Panc1 (cell line): ENCODE data around the gene PAX5.

Source experiments
- POLR2AphosphoS5 ChIP-seq: IDR thresholded peaks from 2 replicates; pipeline ENCODE4 v1.6.1; 2012; ENCODE audit warnings: mild to moderate bottlenecking, low read depth, low read length, moderate library complexity
- TF ChIP-seq, protein P1 (sequence below): fragments of 450-650 bp; IDR thresholded peaks from 2 replicates; pipeline ENCODE4 v1.5.1; 2017; ENCODE audit warnings: mild to moderate bottlenecking

DNA sequence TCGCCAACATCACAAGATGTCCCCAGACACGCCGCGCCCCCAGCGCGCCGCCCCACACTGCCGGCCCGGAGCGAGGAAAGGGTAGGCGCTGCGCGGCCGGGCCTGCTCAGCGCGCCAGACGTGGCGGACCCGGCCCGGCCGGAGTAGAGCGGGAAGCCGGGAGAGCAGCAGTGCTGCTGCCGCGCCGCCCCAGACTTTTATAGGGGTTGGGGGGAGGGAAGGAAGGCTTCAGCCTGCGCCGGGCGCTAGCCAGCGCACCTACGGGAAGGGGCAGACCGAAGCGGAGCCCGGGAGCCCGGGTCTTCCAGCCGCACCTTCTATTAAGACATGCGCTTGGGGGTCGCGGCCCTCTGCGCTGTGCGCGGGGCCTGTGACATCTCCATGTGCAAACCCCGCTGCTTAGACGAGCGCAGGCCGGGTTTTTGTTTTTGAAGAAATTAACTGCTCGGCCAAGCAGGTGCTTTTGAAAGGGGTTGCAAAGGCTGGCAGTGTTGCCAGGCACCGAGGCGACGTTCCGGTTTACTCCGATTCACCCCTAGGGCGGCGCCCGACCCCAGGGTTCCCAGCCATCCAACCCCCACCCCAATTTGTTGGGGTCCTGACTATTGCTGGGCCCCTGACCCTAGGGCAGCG, 353 bp upstream of the PAX5 start:
- TF ChIP-seq, protein P1, sequence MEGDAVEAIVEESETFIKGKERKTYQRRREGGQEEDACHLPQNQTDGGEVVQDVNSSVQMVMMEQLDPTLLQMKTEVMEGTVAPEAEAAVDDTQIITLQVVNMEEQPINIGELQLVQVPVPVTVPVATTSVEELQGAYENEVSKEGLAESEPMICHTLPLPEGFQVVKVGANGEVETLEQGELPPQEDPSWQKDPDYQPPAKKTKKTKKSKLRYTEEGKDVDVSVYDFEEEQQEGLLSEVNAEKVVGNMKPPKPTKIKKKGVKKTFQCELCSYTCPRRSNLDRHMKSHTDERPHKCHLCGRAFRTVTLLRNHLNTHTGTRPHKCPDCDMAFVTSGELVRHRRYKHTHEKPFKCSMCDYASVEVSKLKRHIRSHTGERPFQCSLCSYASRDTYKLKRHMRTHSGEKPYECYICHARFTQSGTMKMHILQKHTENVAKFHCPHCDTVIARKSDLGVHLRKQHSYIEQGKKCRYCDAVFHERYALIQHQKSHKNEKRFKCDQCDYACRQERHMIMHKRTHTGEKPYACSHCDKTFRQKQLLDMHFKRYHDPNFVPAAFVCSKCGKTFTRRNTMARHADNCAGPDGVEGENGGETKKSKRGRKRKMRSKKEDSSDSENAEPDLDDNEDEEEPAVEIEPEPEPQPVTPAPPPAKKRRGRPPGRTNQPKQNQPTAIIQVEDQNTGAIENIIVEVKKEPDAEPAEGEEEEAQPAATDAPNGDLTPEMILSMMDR, result no peak
- no peak for TF ChIP-seq POLR2AphosphoS5
